ENCODE data around the gene STAT5A. TPM values are rescaled to one million over a fixed set of nuclear protein-coding genes. Genes with fewer than 3 reads are reported as not detected.
"Not testable (repeated sequence)": the region's sequence is repeated elsewhere in the genome, so short reads cannot be mapped to it uniquely, and the experiment has no call there.

STAT5A gene
- total RNA-seq, 1 donor from 2014 or later = 105 TPM

- no peak for DNase-seq (ENCODE audit: low spot score in 2 of 2)
- no peak overlapping the region for H3K4me3 ChIP-seq
- H3K36me3 ChIP-seq = no peaks in the 10 kb centered on the region
- H3K9me3 ChIP-seq = no peaks in the 10 kb centered on the region
- no peak for TF ChIP-seq CTCF (IDR thresholded peaks at IDR 0.05)
- no peak overlapping the region for H3K27ac ChIP-seq
- intact Hi-C loops (cut with DNase I) = no loop called here
- peaks cover 7 to 20% of the 10 kb centered on the region in 2 donors for H3K4me1 ChIP-seq
- H3K27me3 ChIP-seq = no peaks in the 10 kb centered on the region
Observed at GRCh38 chr17:42252597-42253550, 35.4 kb upstream of the STAT5A start.

- peaks cover 5 to 16% of the 10 kb centered on the region in 2 donors for H3K4me1 ChIP-seq
- intact Hi-C loops (cut with DNase I) = no loop called here
Observed at GRCh38 chr17:42253578-42253977, 34.7 kb upstream of the STAT5A start.

GRCh38 chr17:42255445-42255844, 32.9 kb upstream of the STAT5A start:
- TF ChIP-seq CTCF (IDR thresholded peaks at IDR 0.05) = no peak
- Histone ChIP-seq H3K27me3 (no peaks in the 10 kb centered on the region), H3K4me3 (no peak overlapping the region), H3K27ac (no peak overlapping the region), H3K36me3 (no peaks in the 10 kb centered on the region), H3K9me3 (no peaks in the 10 kb centered on the region), H3K4me1 (peaks cover 0 to 11% of the 10 kb centered on the region in 2 donors)
- no peak for DNase-seq (ENCODE audit: low spot score in 2 of 2)
- intact Hi-C loops (cut with DNase I) = no loop called here

More at GRCh38 chr17:42253578-42253977, 34.7 kb upstream of the STAT5A start:
- DNase-seq (ENCODE audit: low spot score in 2 of 2) = no peak
- Histone ChIP-seq H3K36me3 (no peaks in the 10 kb centered on the region), H3K27ac (no peak overlapping the region), H3K27me3 (no peaks in the 10 kb centered on the region), H3K9me3 (no peaks in the 10 kb centered on the region), H3K4me3 (no peak overlapping the region)
- TF ChIP-seq CTCF (IDR thresholded peaks at IDR 0.05) = no peak

GRCh38 chr17:42260318-42260717, 28.0 kb upstream of the STAT5A start:
- DNase-seq (ENCODE audit: low spot score in 2 of 2) = no peak
- intact Hi-C loops (cut with DNase I) = no loop called here
- no peak for TF ChIP-seq CTCF (IDR thresholded peaks at IDR 0.05)

GRCh38 chr17:42264366-42264765, 23.9 kb upstream of the STAT5A start:
- H3K9me3 ChIP-seq; H3K27ac ChIP-seq; H3K4me3 ChIP-seq; H3K4me1 ChIP-seq; H3K27me3 ChIP-seq; intact Hi-C loops (cut with DNase I); H3K36me3 ChIP-seq; DNase-seq (ENCODE audit: low spot score in 2 of 2): not testable (repeated sequence)

More at GRCh38 chr17:42260318-42260717, 28.0 kb upstream of the STAT5A start:
- H3K27me3 ChIP-seq = no peaks in the 10 kb centered on the region
- no peaks in the 10 kb centered on the region for H3K4me1 ChIP-seq
- no peak overlapping the region for H3K27ac ChIP-seq
- H3K4me3 ChIP-seq = no peak overlapping the region
- no peaks in the 10 kb centered on the region for H3K36me3 ChIP-seq
- H3K9me3 ChIP-seq = no peaks in the 10 kb centered on the region

- intact Hi-C loops (cut with DNase I) = no loop called here
- Histone ChIP-seq H3K4me3 (no peak overlapping the region), H3K9me3 (no peaks in the 10 kb centered on the region), H3K4me1 (no peaks in the 10 kb centered on the region), H3K27me3 (no peaks in the 10 kb centered on the region), H3K27ac (no peak overlapping the region), H3K36me3 (no peaks in the 10 kb centered on the region)
- no peak for DNase-seq (ENCODE audit: low spot score in 2 of 2)
- no peak for TF ChIP-seq CTCF (IDR thresholded peaks at IDR 0.05)
Observed at GRCh38 chr17:42266462-42266861, 21.8 kb upstream of the STAT5A start.
